Stimulated activated CD4-positive, alpha-beta T cell treated with anti-CD3 and anti-CD28 coated beads, Interleukin-15, amount 100 ng/mL, for 48 hours (primary cell): ENCODE measurements around the gene MYOZ2.

Experiments
- DNase-seq, 2 donors: peaks; one replicate each; pipeline ENCODE4 v3.0.0-alpha.2; 2020; ENCODE audit warnings: low read depth in 2 of 2

The MYOZ2 gene

GRCh38 chr4:119135721-119136121, at the start of gene MYOZ2:
MYOZ2 (plus strand) TSS chr4:119135832; CDS start chr4:119136526, 694 bp downstream.
- DNase-seq: no peak

DNA sequence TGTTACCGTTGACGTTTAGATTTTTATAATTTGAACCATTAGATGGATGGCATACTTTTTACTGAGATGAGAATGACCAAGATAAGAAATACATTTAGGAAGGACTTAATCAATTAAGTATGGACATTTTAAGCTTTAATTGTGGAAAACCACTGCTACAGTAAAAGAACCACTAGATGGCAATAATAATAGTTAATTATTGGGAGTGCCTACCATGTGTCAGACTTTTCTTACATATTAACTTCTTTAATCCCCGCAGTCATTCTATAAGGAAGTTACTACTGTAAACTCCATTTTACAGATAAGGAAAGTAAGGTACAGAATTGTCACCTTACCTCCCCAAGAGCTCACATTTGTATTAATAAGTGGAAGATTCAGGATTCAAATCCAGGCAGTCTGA, 48.5 kb upstream of the MYOZ2 start:
- no peak for DNase-seq

DNA sequence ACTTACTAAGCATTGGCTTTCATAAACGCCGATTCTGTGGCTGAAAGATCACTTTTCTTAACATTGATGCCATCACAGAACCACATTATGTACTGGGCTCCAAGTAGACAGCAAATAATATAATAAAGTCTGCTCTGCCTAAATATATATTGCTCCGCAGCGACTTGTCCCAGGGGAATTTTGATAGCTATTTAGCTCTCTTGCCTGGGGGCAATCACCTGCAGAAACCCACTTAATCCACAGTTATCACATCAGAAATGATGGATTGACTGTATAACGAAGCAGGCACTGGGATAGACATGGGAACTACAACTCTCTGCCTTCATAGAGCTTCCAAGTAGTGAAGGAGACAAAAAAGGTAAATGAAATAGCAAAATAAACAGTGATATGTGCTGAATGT, 48.0 kb upstream of the MYOZ2 start:
- no peak for DNase-seq

DNA sequence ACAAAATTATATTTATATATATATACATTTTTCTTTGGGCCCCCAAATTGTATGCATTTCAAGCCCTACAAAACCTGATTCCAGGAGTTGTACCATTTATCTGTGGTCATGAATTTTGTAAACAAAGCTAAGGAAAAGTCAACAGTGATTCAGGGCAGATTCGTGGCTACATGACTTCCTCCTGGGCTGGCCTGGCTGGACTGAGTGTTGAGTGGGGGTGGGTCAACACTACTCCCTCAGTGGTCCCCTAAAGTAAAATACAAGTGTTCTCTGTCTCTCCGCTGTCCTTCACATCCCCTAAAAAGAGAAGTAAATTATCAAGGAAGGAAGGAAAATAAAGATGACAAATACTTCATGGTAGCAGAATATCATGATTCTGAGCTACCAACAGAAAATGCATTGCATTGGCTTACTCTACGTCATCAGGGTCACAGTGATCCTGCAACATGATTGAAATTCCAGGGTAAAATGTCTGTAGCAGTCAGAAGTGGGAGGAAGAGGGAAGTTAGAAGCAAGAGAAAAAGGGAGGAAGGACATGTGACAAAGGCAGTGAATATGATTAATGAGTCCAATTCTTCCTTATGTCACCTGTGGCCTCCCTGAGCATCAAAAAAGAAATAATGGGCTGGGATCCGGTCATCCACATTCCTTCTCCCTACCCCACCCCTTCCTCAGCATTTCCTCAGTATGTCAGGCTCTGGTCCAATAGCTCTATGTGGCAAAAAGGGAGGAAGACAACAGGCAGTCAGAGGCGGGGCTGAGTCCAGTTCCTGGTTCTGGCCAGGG, 42.4 kb upstream of the MYOZ2 start:
- no peak for DNase-seq

DNA sequence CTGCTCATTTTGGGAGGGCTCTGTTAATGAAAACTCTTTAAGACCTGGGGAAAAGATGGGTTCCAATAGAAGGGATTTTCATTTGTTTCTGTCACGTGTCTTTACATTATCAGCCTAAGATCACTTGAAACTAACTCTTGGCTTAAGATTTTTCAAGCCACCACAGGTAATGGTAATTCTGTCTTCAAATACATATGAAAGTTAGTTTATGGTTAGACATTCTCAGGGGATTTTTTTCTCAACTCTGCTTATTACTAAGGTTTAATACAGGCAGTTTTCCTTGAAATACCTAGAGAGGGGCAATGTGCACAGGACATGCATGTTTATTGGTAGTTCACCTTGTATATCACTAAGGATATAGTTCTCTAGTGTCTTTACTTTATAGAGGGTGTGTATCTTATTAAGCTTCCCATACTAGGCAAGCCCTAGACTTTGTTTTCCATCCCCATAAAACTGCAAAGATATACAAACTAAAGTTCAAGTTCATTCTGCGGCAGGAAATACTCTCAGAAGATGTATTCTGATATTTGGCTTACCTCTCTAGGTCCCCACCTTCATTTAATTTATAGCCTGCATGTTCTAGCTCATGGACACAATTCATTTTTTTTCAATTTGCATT, 38.2 kb upstream of the MYOZ2 start:
- no peak for DNase-seq

GRCh38 chr4:119098306-119098705, 37.3 kb upstream of the MYOZ2 start:
- no peak for DNase-seq

DNA sequence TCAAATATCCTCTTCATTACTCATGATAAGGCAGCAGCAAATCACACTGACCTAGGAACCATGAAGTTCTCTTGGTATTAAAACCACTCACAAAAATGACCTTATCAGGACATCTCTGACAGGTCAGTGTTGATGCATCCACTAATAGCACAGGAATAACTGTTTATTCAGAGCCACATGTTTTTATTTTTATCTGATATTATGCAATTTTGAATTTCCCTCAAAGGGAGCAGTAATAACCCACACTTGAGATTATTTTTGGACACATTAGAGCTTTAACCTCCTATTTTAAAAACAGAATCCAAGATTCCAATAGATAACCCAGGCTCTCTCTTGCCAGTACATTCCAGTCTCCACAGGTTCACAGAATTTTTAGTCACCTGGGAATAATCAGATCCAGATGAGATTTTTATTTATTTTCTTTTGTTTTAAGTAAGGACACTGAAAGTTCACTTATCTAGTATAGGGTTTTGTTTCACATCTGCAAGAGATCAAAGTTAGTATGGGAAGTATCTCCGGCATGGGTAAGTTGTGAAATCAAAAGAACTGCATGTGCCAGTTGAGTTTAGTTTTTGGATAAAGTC, 36.3 kb upstream of the MYOZ2 start:
- no peak for DNase-seq

- no peak for DNase-seq
These were observed 35.0 kb upstream of the MYOZ2 start for GRCh38 chr4:119100655-119101054.

DNA sequence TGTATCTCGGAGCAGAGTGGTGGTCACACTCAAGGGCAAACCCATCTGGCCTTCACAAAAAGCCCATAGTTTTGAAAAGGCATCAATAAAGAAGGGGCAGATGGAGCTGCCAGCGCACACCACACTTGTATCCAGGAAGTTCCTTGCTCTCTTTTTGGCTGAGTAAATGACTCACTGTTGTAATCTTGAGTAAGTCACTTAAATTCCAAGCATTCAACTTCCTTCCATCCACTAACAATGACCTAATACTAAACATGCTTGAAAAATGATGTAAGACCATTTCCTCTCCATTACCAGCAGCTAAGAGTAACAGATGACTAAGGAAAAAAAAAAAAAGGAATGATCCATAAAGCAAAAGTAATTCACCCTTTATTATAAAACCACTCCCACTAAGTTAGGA, 32.4 kb upstream of the MYOZ2 start:
- no peak for DNase-seq

DNA sequence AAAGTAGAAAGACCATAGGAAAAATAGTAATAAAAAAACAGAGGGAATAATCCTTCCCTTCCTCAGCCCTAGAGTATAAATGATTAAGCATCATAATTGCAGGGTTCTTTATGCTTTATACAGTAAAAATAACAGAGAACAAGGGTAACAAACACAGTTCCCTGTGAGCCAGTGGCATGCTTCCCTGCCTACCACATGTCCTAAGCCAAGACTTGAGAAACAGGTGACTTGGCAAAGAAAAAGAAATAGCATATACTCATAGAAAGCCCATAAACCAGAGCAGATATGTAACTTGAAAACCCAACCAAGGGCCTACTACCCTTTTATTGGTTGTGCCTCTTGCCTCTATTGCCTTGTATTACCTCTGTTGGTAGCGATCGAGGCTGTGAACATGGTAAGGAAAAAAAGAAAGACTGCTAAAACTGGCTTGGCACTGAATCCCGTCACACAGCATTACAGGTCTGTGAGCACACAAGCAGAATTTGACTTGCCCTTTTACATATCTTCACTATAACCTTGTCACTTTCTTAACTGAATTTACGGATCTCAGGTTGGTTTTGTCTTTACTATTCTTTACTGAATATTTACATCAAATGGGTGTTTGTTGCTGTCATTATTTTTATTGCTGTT, 30.9 kb upstream of the MYOZ2 start:
- no peak for DNase-seq

GRCh38 chr4:119105605-119106004, 30.0 kb upstream of the MYOZ2 start:
- DNase-seq: no peak

DNA sequence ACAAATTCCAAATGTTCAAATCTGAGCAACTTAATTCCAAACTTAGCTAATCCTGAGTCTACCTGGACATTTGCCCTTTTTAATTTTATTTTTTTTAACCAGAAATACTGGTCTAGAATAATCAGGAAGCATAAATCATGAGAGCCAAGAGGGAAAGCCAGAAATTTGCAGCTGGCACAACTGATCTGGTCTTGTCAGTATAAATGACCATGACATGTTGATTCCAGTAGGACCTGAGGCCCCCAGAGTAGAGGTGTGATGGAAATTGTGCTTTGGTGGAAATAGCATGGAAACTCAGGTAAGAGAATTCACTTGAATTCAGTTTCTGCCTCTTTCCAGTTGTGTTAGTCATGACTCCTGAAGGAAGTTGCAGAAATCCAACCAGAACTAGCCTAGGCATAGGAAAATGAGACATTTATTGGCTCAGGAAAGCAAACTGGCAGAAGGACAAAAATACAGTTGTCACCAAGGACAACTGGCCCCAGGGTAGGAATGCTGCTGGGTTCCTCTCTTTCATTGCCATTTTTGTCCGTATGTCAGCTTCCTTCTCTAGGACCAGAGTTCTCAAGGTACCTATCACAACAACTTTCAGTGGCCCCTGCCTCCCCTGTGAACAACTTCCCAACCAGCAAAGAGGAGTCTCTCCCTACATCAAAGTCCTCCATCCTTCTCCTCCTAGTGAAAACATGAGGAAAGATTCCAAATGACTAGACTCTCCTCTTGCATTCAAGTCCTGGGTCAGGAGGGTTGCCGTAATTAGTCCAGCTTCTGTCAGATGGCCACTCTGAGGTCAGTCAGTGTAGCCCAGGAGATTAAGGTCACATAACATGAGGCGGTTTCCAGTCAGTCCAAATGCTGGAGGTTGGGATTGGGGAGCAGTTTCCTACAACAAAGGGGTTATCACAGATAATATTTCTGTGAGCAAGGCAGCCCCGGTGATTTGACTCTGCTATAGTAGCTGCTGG, 29.3 kb upstream of the MYOZ2 start:
- DNase-seq: no peak

- no peak for DNase-seq
These were observed 25.5 kb upstream of the MYOZ2 start for GRCh38 chr4:119110121-119110520.

DNA sequence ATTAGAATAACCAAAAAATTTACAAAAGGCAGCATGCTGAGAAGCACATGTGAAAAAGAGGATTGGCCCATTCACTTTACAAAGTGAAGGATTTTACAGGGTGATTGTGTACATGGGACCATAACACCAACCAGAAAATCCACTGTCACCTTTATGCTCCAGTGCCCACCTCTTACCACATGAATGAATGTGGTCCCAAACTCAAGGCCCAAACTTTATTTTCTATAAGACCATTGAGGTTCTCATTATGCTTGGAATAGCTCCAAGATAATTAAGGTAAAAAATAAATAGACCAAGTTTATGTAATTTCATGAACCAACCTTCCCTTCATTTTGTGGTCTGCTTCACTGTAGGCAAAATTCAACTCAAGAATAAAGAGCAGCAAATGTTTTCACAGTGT, 24.3 kb upstream of the MYOZ2 start:
- no peak for DNase-seq

GRCh38 chr4:119113033-119113655, 22.5 kb upstream of the MYOZ2 start:
- no peak for DNase-seq

DNA sequence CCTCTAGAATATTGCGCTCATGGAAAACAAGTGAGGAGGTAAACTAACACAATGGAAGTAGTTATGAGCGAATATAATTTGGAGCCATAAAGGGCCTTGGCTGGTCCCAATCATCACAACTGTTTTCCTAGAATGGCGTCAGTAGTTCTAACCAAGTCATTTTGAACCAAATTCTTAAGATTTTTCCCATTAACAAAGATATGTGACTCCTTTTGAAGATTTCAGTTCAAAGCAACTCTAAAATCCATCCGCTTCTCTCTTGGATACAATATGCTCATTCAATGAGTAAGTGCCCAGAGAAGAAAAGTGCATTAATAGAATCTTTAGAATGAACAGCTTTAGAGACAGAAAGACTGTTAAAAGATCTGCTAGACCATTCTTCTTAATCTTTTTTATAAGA, 19.6 kb upstream of the MYOZ2 start:
- DNase-seq: no peak

- no peak for DNase-seq
These were observed 18.4 kb upstream of the MYOZ2 start for GRCh38 chr4:119116925-119117900.

GRCh38 chr4:119118397-119118796, 17.2 kb upstream of the MYOZ2 start:
- no peak for DNase-seq

DNA sequence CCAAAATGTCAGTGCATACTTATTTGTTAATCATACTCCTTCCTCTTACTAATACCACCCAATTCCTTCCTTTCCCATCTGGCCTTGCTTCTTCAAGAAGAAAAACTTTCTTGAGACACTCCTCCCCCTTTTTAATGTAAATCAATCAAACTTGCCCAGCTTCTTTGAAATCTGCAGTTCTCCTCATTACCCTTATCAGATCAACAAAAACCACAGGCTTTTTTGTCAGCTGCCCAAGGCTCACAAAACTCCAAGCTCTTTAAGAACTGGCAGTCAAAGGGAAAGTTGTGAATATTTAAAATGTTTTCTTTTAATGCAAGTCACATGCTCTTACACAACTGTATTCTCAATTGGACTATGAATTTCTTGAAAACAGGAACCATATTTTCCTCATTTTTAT, 11.3 kb upstream of the MYOZ2 start:
- no peak for DNase-seq

DNA sequence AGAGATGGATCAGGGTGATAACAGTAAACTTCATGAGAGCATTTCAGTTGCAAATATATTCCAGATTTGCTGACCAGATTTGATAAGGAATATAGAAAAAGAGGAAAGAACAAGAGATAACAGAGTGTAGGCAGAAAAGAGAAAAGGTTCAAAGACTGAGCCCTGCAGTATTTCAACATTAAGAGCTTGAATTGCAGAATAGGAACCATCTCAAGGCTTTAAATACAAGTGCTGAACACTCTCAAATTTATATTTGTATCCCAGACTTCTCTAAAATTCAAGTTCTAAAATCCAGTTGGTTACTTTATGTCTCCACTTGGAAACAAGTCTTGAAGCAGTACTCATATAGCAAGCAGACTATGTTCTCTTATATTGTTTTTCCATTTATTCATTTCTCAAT, 9.7 kb upstream of the MYOZ2 start:
- DNase-seq: no peak
